GDM1 (cell line): ENCODE data around the gene TCL1B.
"Not testable (repeated sequence)": the region's sequence is repeated elsewhere in the genome, so short reads cannot be mapped to it uniquely, and the experiment has no call there.

ENCODE experiments used
- DNase-seq: peaks from one replicate; lab custom pipeline; 2025; lab: John Stamatoyannopoulos, UW

Gene TCL1B

GRCh38 chr14:95685978-95686922 is at the start of gene TCL1B:
Gene TCL1B (plus strand): TSS chr14:95686426. CDS start chr14:95686468, 42 bp downstream.
- DNase-seq = no peak

GRCh38 chr14:95644981-95645380 is 41.2 kb upstream of the TCL1B start:
- DNase-seq = no peak

- no peak for DNase-seq
Observed at GRCh38 chr14:95645389-95645996, 40.7 kb upstream of the TCL1B start.

- DNase-seq = no peak
Observed at GRCh38 chr14:95647926-95648325, 38.3 kb upstream of the TCL1B start.

- DNase-seq = no peak
Observed at GRCh38 chr14:95649230-95649629, 37.0 kb upstream of the TCL1B start.

GRCh38 chr14:95651028-95651427 is 35.2 kb upstream of the TCL1B start:
- DNase-seq = no peak

GRCh38 chr14:95651821-95652583 is 34.2 kb upstream of the TCL1B start:
- DNase-seq = no peak

GRCh38 chr14:95652690-95653089 is 33.5 kb upstream of the TCL1B start:
- no peak for DNase-seq

- no peak for DNase-seq
Observed at GRCh38 chr14:95655461-95655860, 30.8 kb upstream of the TCL1B start.

- no peak for DNase-seq
Observed at GRCh38 chr14:95656634-95657033, 29.6 kb upstream of the TCL1B start.

- no peak for DNase-seq
Observed at GRCh38 chr14:95657454-95657853, 28.8 kb upstream of the TCL1B start.

GRCh38 chr14:95659293-95659989 is 26.8 kb upstream of the TCL1B start:
- no peak for DNase-seq

- DNase-seq = no peak
Observed at GRCh38 chr14:95659990-95660385, 26.2 kb upstream of the TCL1B start.

GRCh38 chr14:95660651-95661515 is 25.3 kb upstream of the TCL1B start:
- no peak for DNase-seq

- DNase-seq = no peak
Observed at GRCh38 chr14:95662376-95663186, 23.6 kb upstream of the TCL1B start.

GRCh38 chr14:95663226-95663797 is 22.9 kb upstream of the TCL1B start:
- DNase-seq = no peak

- no peak for DNase-seq
Observed at GRCh38 chr14:95664066-95664465, 22.2 kb upstream of the TCL1B start.

- DNase-seq = no peak
Observed at GRCh38 chr14:95664546-95664945, 21.7 kb upstream of the TCL1B start.

- not testable (repeated sequence) for DNase-seq
Observed at GRCh38 chr14:95665530-95665929, 20.7 kb upstream of the TCL1B start.

GRCh38 chr14:95666450-95666849 is 19.8 kb upstream of the TCL1B start:
- DNase-seq = no peak
